SK-N-MC (cell line): ENCODE data around the gene CES3.

Source experiments
- DNase-seq: peaks from one replicate; pipeline ENCODE4 v3.0.0-alpha.2; 2011; ENCODE audit warnings: low read depth, low spot score
- H3K27ac ChIP-seq: fragments of 200-600 bp; sonication (generic); 2 replicates; pipeline ENCODE4 v1.5.1; 2016; ENCODE audit warnings: mixed run types
- H3K36me3 ChIP-seq: fragments of 200-600 bp; sonication (generic); 2 replicates; pipeline ENCODE4 v1.6.1; 2017; ENCODE audit warnings: antibody characterized with exemption, low read length, mixed read lengths; ENCODE audit not compliant: insufficient read depth
- H3K4me3 ChIP-seq: fragments of 200-600 bp; sonication (generic); 2 replicates; pipeline ENCODE4 v1.5.1; 2016
- H3K9ac ChIP-seq: fragments of 200-600 bp; sonication (generic); 2 replicates; pipeline ENCODE4 v1.8.0; 2017; ENCODE audit warnings: mixed run types, mixed read lengths; ENCODE audit not compliant: insufficient read length
- H3K9me3 ChIP-seq: fragments of 200-600 bp; sonication (generic); 2 replicates; pipeline ENCODE4 v1.6.1; 2017; ENCODE audit warnings: low read depth, mild to moderate bottlenecking, antibody characterized with exemption, low read length, moderate library complexity, mixed read lengths
- EZH2 ChIP-seq: fragments of 200-600 bp; sonication (generic); IDR thresholded peaks from one replicate; pipeline ENCODE4 v1.6.1; 2017; ENCODE audit warnings: antibody characterized with exemption
- FOXP2 ChIP-seq: optimal IDR thresholded peaks from 2 replicates; pipeline ENCODE3; 2011; ENCODE audit warnings: mild to moderate bottlenecking, moderate library complexity; ENCODE audit not compliant: insufficient read depth; ENCODE audit errors: extremely low read length, control extremely low read depth
- POLR2AphosphoS5 ChIP-seq: IDR thresholded peaks from 2 replicates; pipeline ENCODE4 v1.6.1; 2012; ENCODE audit warnings: mild to moderate bottlenecking, low read depth, low read length, borderline replicate concordance

Gene CES3

DNA sequence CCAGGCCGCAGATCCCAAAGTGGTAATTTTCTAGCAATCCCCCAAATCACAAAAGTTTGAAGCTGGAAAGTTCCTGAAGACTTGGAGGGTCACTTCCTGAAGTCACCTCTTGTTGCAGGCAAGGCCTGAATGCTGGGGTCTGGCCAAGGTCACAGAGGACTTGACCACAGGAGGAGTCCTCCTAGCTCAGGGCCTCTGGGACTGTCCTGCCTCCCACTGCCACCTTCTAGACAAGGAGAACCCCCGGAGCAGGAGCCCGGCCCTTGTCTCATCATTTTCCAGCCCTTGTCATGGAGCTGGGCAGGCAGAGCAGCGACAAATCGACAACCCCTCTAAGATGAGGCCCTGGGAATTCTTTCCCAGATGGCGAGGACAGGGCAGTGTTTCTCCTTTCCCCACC is 42.7 kb upstream of the CES3 start:
- no peak overlapping the region for H3K4me3 ChIP-seq
- DNase-seq: no peak
- H3K36me3 ChIP-seq: no peaks in the 10 kb centered on the region
- H3K9ac ChIP-seq: no peak overlapping the region
- H3K9me3 ChIP-seq: no peaks in the 10 kb centered on the region
- H3K27ac ChIP-seq: no peak overlapping the region
- TF ChIP-seq EZH2 (no peak), FOXP2 (no peak), POLR2AphosphoS5 (no peak)

DNA sequence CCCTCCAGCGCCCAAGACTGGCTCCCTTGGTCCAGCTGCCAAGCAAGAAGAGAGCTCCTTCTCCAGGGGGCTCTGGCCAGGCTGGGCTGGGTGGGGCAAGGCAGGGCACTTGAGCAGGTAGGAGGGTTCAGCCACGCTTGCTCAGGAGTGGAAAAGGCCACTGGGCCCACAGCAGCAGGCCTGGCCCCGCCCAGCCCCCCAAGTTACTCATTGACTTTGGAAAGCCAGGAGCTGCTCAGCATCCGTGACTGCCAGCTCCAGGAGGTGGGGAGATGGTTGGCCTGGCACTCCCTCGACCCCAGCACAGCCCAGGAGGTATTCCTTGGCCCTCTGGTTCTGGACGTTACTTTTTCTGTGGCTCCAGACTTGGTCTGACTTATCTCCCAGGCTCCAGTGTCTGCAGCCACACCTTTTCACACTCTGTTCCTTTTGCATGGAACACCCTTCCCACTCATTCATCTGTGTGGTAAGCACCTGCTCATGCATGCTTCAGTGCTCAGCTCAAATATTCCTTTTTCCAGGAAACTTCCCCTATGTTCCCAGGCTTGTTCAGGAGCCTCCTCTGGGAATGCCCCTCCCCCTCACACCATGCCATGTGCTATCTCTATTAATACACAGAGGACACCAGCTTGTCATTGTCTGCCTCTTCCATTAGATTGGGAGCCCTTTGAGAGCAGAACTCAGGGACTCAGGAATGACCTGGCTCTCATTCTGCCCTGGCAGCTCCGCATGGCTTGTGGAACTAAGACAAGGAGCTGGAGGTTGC is 42.1 kb upstream of the CES3 start, which contains the start of gene CDH16:
Gene CDH16 (minus strand): TSS at position 83 of the 766 bp plus-strand sequence. CDS start 820 bp downstream, outside the sequence.
- no peaks in the 10 kb centered on the region for H3K9me3 ChIP-seq
- no peak for DNase-seq
- no peaks in the 10 kb centered on the region for H3K36me3 ChIP-seq
- H3K4me3 ChIP-seq: no peak within 1 kb of the TSS
- TF ChIP-seq EZH2: no peak
- H3K27ac ChIP-seq: no peak within 1 kb of the TSS
- no peak within 1 kb of the TSS for H3K9ac ChIP-seq

GRCh38 chr16:66919569-66920298 is 41.3 kb upstream of the CES3 start:
- DNase-seq: no peak

DNA sequence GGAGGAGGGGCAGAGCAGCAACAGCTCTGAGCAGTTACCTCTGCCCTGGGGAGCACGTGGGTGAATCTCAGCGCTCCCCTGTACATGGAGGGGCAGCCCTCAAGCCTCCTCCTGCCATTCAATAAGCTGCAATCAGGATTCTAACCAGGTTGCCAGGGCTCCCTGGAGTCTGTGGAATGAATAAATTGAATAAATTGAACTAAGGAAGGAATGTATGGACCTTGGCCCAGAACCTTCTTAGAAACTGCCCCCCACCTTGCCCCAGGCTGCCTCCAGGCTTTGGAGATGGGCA is 40.8 kb upstream of the CES3 start:
- no peak for TF ChIP-seq POLR2AphosphoS5
- no peak for TF ChIP-seq EZH2
- TF ChIP-seq FOXP2: no peak
- H3K36me3 ChIP-seq: no peaks in the 10 kb centered on the region
- H3K9ac ChIP-seq: no peak overlapping the region
- H3K4me3 ChIP-seq: no peak overlapping the region
- no peak for DNase-seq
- H3K9me3 ChIP-seq: no peaks in the 10 kb centered on the region
- no peak overlapping the region for H3K27ac ChIP-seq

More at GRCh38 chr16:66919569-66920298, 41.3 kb upstream of the CES3 start:
- Histone ChIP-seq H3K36me3 (no peaks in the 10 kb centered on the region), H3K27ac (no peak overlapping the region), H3K4me3 (no peak overlapping the region), H3K9me3 (no peaks in the 10 kb centered on the region), H3K9ac (no peak overlapping the region)
- no peak for TF ChIP-seq FOXP2
- TF ChIP-seq POLR2AphosphoS5: no peak
- no peak for TF ChIP-seq EZH2

GRCh38 chr16:66920924-66921680 is 40.0 kb upstream of the CES3 start:
- TF ChIP-seq EZH2 (no peak), POLR2AphosphoS5 (no peak), FOXP2 (no peak)
- no peak for DNase-seq
- H3K9ac ChIP-seq: no peak overlapping the region
- no peak overlapping the region for H3K4me3 ChIP-seq
- H3K36me3 ChIP-seq: no peaks in the 10 kb centered on the region
- no peak overlapping the region for H3K27ac ChIP-seq
- no peaks in the 10 kb centered on the region for H3K9me3 ChIP-seq

GRCh38 chr16:66921729-66922450 is 39.2 kb upstream of the CES3 start:
- no peak for TF ChIP-seq EZH2
- no peak for TF ChIP-seq POLR2AphosphoS5
- TF ChIP-seq FOXP2: no peak
- no peaks in the 10 kb centered on the region for H3K9me3 ChIP-seq
- H3K36me3 ChIP-seq: no peaks in the 10 kb centered on the region
- no peak overlapping the region for H3K27ac ChIP-seq
- H3K9ac ChIP-seq: no peak overlapping the region
- DNase-seq: no peak
- no peak overlapping the region for H3K4me3 ChIP-seq

- no peak overlapping the region for H3K4me3 ChIP-seq
- TF ChIP-seq POLR2AphosphoS5 (no peak), FOXP2 (no peak), EZH2 (no peak)
- DNase-seq: no peak
Measured at GRCh38 chr16:66923247-66923731, 37.8 kb upstream of the CES3 start.

GRCh38 chr16:66923866-66924265 is 37.2 kb upstream of the CES3 start:
- no peak overlapping the region for H3K27ac ChIP-seq
- TF ChIP-seq EZH2 (no peak), FOXP2 (no peak), POLR2AphosphoS5 (no peak)
- H3K9me3 ChIP-seq: no peaks in the 10 kb centered on the region
- no peak overlapping the region for H3K4me3 ChIP-seq
- no peak for DNase-seq
- H3K9ac ChIP-seq: no peak overlapping the region
- H3K36me3 ChIP-seq: no peaks in the 10 kb centered on the region

More at GRCh38 chr16:66923247-66923731, 37.8 kb upstream of the CES3 start:
- no peaks in the 10 kb centered on the region for H3K36me3 ChIP-seq
- no peaks in the 10 kb centered on the region for H3K9me3 ChIP-seq
- no peak overlapping the region for H3K9ac ChIP-seq
- H3K27ac ChIP-seq: no peak overlapping the region
